ACC112 (cell line): ENCODE data around the gene ZKSCAN3.

Experiments
- H2AFZ ChIP-seq: fragments of 200-600 bp; sonication (generic); one replicate; pipeline ENCODE4 v1.6.0; 2017; ENCODE audit warnings: antibody characterized with exemption, low read length; ENCODE audit not compliant: unreplicated experiment
- H3K27ac ChIP-seq: fragments of 200-600 bp; sonication (generic); 2 replicates; pipeline ENCODE4 v1.5.1; 2014; ENCODE audit warnings: low read depth, mild to moderate bottlenecking, antibody characterized with exemption, low read length, moderate library complexity
- H3K27me3 ChIP-seq: fragments of 200-600 bp; sonication (generic); 2 replicates; pipeline ENCODE4 v1.6.1; 2014; ENCODE audit warnings: mild to moderate bottlenecking, antibody characterized with exemption, low read length, moderate library complexity, mixed read lengths; ENCODE audit not compliant: insufficient read depth
- H3K36me3 ChIP-seq: fragments of 200-600 bp; sonication (generic); 2 replicates; pipeline ENCODE4 v1.6.1; 2016; ENCODE audit warnings: mild to moderate bottlenecking, antibody characterized with exemption, low read length, moderate library complexity, mixed read lengths; ENCODE audit not compliant: insufficient read depth
- H3K4me1 ChIP-seq: fragments of 200-600 bp; sonication (generic); one replicate; pipeline ENCODE4 v1.6.1; 2016; ENCODE audit warnings: low read length, mixed read lengths; ENCODE audit not compliant: insufficient read depth, unreplicated experiment, control insufficient read depth
- H3K4me3 ChIP-seq: fragments of 200-600 bp; sonication (generic); 2 replicates; pipeline ENCODE4 v1.5.1; 2014; ENCODE audit warnings: mild to moderate bottlenecking, low read depth, low read length
- H3K79me2 ChIP-seq: fragments of 200-600 bp; sonication (generic); one replicate; pipeline ENCODE4 v1.6.0; 2016; ENCODE audit warnings: low read length; ENCODE audit not compliant: control insufficient read depth, unreplicated experiment, insufficient read depth

Gene ZKSCAN3

DNA sequence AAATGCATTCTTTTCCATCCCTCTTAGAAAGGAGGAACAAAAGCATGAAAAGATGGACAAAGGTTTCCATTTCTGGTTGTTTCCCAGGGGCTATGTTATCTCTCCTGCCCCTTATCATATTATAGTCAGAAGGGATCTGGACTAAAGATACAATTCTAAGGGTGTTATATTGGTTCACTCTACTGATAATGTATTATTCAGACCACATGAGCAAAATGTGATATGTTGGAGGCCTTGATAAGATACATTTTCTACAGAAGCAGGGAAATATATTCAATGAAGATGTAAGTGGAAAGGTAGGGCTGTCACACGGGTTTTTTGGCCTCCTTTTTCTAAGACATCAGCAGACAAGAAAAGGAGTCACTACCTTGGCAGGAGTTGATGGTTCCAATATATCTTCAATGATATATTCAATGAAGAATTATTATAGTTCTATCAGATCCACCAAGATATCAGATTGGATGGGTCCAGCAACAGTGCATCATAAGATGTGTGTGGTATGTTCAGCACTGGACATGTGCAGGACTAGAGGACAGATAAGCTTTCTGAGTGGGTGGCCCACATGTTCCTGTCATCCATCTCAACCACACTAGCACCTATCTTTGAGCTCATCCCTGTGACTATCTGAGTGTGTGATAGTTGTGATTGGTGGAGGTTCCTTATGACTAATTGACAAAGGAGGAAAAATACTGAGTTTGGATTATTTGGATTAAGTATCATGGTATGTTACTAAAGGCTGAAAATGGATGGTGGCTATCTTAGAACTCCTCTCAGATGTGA is 5.7 kb upstream of the ZKSCAN3 start:
- Histone ChIP-seq H3K79me2 (no peaks in the 10 kb centered on the region), H3K4me3 (no peak overlapping the region), H3K27ac (no peak overlapping the region), H3K4me1 (no peaks in the 10 kb centered on the region), H3K27me3 (peaks cover 66% of the 10 kb centered on the region), H3K36me3 (no peaks in the 10 kb centered on the region), H2AFZ (no peak overlapping the region)

DNA sequence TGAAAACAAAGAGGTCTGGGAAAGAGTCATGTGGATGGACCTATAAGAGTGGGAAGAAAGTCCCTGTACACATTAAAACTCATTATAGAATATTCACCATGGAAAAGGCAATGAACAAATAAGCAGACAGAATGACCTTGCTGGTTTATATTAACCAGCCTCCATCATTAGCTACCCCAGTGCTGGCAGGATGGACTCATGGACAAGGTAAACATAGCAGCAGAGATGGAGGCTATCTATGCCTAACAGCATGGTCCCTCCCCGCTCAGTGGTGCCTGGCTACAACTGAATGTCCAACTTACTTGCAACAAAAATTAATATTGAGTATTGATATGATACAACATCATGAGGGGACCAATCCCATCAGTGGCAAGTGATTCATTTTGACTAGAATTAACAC is 4.5 kb upstream of the ZKSCAN3 start:
- H3K4me1 ChIP-seq: no peaks in the 10 kb centered on the region
- no peak overlapping the region for H3K27ac ChIP-seq
- H3K36me3 ChIP-seq: no peaks in the 10 kb centered on the region
- no peak overlapping the region for H2AFZ ChIP-seq
- peaks cover 66% of the 10 kb centered on the region for H3K27me3 ChIP-seq
- H3K4me3 ChIP-seq: no peak overlapping the region
- peaks cover 4% of the 10 kb centered on the region for H3K79me2 ChIP-seq

DNA sequence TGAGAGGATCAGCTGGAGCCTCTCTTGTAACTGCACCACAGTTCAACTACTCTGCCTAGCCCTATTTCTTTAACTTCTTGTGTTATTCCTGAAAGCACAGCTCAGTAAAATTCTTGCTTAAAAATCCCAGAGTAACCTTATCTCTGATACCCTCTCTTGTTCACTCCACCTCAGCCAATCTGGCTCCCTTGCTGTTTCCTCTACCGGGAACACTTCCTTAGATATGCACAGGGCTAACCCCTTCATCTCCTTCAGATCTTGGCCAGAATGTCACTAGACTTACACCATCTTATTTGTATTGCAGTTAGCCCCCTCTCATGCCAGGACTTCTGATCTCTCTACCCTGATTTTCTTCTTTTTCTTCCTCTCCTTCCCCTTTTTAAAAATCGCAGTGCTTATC is 2.6 kb upstream of the ZKSCAN3 start:
- Histone ChIP-seq H3K27ac (no peak overlapping the region), H3K36me3 (no peaks in the 10 kb centered on the region), H2AFZ (no peak overlapping the region), H3K4me1 (peaks cover 12% of the 10 kb centered on the region), H3K79me2 (peaks cover 22% of the 10 kb centered on the region), H3K4me3 (no peak overlapping the region), H3K27me3 (peaks cover 53% of the 10 kb centered on the region)

DNA sequence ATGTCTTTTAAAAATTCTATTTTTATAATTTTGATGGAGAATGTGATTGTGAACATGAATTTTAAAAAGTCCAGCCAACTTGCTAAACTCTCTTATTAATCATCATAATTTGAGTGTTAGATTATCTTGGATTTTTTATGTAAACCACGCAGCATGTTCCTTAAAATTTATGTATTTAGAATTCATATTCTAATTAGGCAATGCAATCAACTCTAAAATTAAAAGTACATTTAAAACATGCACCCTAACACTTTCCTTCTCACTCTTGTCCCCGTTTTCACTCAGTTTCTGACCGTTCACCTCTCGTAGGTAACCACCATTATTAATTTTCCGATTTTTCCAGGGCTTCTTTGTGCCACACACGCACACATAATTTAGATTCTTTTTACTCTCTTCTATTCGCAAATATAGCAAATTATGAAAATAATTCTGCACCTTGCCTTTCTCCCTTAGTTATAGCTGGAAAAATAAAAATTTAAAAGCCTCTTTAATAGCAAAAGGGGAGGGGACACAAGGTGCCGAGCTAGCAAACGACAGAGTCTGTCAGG is 329 bp upstream of the ZKSCAN3 start:
- peaks cover 42% of the 10 kb centered on the region for H3K79me2 ChIP-seq
- H3K27me3 ChIP-seq: peaks cover 38% of the 10 kb centered on the region
- H3K36me3 ChIP-seq: no peaks in the 10 kb centered on the region
- no peak overlapping the region for H3K27ac ChIP-seq
- H3K4me1 ChIP-seq: peaks cover 12% of the 10 kb centered on the region
- H3K4me3 ChIP-seq: peak overlapping the region; percentile 95
- peak overlapping the region; percentile 98 for H2AFZ ChIP-seq

DNA sequence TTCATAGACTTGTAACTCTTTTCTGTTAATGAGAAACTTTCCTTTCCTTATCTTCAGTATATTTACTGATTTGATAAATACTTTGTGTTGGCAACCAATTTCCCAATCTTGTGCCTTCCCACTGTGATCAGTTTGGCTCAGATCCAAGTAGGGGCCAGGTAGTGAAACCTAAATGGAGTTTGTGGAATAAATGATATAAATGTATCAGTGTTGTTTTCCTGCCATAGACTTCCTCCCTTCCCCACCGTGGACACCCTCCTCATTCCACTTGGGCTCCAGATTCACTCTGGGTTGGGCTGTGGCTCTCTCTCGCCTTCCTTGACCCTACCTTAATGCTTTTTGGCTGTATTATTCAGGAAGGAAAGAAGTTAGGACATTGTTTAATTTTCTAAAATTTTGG is 1.3 kb downstream of the ZKSCAN3 start:
- peak overlapping the region; percentile 98 for H2AFZ ChIP-seq
- H3K79me2 ChIP-seq: peaks cover 47% of the 10 kb centered on the region
- no peak overlapping the region for H3K27ac ChIP-seq
- H3K27me3 ChIP-seq: peaks cover 22% of the 10 kb centered on the region
- H3K36me3 ChIP-seq: no peaks in the 10 kb centered on the region
- peak overlapping the region; percentile 95 for H3K4me3 ChIP-seq
- H3K4me1 ChIP-seq: peaks cover 22% of the 10 kb centered on the region

DNA sequence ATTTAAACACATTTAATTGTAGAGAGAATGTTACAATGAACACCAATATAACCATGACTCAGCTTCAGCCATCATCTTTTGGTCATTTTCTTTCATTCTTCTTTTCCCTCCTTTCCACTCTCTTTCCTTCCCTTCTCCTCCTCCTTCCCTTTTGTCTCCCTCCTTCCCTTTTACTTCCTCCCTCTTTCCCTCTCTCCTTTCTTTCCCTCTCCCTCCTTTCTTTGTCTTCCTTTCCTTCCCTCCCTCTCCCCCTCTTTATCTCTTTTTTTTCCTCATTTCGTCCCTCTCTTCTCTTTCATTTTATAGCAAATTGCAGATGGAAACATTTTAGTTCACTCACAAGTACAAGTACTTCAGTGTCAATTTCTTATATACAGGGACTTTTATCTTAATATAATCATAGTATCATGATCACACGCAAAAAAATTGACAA is 1.8 kb downstream of the ZKSCAN3 start:
- peaks cover 47% of the 10 kb centered on the region for H3K79me2 ChIP-seq
- peaks cover 25% of the 10 kb centered on the region for H3K4me1 ChIP-seq
- no peak overlapping the region for H2AFZ ChIP-seq
- peak overlapping the region; percentile 95 for H3K4me3 ChIP-seq
- no peak overlapping the region for H3K27ac ChIP-seq
- no peaks in the 10 kb centered on the region for H3K36me3 ChIP-seq
- peaks cover 20% of the 10 kb centered on the region for H3K27me3 ChIP-seq

DNA sequence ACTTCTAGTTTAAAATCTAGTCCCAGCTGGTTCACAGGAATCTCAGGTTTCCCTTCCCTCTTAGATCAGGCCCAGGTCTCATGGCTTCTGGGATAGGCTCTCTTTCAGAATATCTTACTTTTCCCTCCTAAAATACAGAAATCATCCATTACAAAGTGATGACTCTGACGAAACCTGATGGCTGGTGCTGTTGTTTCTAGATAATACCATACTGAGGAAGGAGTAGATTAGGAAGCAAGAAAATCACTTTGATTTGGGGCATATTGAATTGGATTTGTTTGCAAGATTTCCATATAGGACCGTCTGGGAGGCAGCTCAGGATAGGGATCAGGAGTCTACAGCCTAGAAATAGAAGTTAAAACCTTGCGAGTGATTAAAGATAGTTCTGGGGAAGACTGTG is 3.6 kb downstream of the ZKSCAN3 start:
- Histone ChIP-seq H3K4me3 (no peak overlapping the region), H3K36me3 (no peaks in the 10 kb centered on the region), H3K27me3 (0 out of 2 replicates have a peak, but pooled peaks cover 1% of the 10 kb centered on the region), H3K27ac (no peak overlapping the region), H2AFZ (no peak overlapping the region), H3K79me2 (peaks cover 49% of the 10 kb centered on the region), H3K4me1 (peaks cover 30% of the 10 kb centered on the region)

DNA sequence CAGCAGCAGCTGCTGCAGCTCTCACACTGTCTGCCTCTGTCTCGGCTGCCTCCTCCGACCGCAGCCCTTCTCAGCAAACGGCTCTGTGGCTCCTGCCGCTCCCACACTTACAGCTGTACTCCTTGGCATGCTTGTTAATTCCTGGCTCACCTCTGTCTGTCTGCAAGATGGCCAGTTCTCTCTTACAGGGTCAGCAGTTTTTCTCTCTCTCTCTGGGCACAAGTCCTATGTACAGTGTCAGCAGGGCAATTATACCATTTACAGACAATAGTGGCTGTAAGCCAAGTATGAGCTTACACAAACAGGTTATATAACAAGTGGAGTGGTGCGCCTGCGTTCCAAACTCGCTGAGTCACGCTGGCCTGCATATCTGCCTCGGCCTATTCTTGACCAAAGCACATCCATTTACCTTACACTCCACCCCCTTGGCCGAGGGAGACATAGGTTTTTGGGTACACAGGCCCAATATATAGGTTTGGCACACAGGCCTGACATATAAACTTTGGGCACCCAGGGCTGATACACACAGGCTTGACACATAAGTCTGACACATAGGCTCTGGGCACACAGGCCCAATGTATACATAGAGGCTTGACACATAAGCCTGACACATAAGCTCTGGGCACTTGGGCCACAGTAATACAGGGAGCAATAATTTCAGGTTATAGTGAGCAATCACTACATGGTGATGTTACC is 4.4 kb downstream of the ZKSCAN3 start:
- Histone ChIP-seq H3K27me3 (no peaks in the 10 kb centered on the region), H3K79me2 (peaks cover 49% of the 10 kb centered on the region), H3K36me3 (no peaks in the 10 kb centered on the region), H3K27ac (peak overlapping the region; percentile 47), H3K4me3 (no peak overlapping the region), H3K4me1 (peaks cover 30% of the 10 kb centered on the region), H2AFZ (no peak overlapping the region)

DNA sequence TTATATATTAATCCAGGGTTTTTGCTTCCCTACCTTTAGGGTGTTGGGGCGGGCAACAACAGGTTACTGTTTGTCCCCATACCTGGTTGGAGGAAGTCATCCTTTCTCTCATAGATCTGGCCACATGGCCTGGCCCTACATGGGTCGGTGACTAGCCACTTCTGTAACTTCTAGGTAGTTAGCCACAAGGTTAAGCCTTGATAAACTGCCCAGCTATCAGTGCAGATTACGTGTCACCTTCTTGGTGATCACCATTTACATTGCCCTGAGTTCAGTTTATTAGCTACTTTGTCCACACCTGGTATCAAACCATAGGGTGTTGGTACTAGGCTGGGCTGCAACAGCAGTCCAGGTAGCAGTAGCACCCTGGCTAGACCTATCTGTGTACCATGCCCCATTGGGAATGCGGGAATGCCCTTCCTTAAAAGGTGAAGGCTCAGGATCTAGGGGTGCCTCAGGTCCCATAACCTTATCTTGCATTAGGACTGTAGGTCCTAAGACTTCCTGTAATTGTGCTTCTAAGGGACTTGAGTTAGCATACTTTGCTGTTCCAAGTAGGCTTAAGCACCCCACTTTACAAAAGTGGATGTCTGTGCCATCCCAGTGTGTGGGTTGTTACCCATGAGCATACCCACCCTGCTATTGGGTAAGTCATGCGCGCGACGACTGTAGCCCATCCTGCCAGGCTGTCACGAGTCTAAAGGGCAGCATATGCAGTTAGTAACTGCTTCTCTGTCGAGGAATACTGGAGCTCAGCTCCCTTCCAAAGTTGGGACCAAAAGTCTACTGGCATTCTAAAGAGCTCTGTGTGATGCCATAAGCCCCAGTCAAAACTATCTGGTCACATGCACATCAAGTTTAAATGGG is 5.2 kb downstream of the ZKSCAN3 start:
- Histone ChIP-seq H3K36me3 (no peaks in the 10 kb centered on the region), H3K4me3 (peak overlapping the region; percentile 90), H2AFZ (peak overlapping the region; percentile 73), H3K79me2 (peaks cover 48% of the 10 kb centered on the region), H3K27me3 (no peaks in the 10 kb centered on the region), H3K4me1 (peaks cover 30% of the 10 kb centered on the region), H3K27ac (peak overlapping the region; percentile 47)
